ENCODE measurements around the gene FEN1. TPM values are rescaled to one million over a fixed set of nuclear protein-coding genes. Genes with fewer than 3 reads are reported as not detected.
A peak's percentile ranks its signal among the peaks of the same experiment; 100 is the strongest.

The FEN1 gene
- total and polyA plus RNA-seq, 2 of the 13 experiments (the other 11 are each of a cell fraction or from before 2014, with no cell fraction given): 12.4 to 102 TPM

DNA sequence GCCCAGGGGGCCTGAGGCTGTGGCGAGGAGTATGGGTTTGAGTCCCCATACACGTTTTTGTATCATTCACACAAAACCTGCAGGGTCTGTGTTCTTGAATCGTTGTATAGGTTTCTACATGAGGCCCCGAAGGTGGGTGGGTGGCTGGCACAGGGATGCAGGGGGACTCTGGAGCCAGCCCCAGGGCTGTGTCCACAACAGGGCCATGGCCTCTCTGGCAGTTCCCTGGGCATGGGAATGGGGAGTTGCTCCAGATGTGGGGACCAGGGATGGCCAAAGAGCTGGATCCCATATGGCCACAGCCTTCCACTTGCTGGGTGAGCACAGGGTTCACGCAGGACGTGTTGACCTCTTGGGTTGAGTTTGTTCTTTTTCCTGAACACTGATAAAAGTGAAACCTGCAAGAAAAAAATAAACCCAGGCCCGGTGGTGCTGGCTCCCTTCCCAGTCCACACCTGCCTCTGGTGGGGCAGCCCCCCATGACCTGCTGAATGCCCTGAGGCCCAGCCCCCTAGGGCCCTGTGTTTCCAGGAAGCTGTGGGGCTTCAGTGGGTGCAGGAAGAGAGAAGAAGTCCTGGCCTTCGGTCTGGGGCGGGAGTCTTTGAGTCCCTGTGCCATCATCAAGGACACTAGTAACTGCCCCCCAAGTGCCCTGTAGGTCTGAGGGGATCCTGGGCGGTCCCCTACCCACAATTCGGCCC lies 24.2 kb upstream of the FEN1 start (continued):
- TF ChIP-seq TCF12 (IDR thresholded peaks at IDR 0.05) (no peak), TCF12 (CRISPR knock-in tag; IDR thresholded peaks at IDR 0.05) (0 out of 2 replicates have a peak, but pooled peaks have one; percentile 28), ZNF367 (CRISPR knock-in tag; IDR thresholded peaks at IDR 0.05; ENCODE audit: borderline replicate concordance) (no peak), ZNF318 (CRISPR knock-in tag; IDR thresholded peaks at IDR 0.05) (peak; percentile 51; the same call in 1 of the 2 replicates), ZNF513 (CRISPR knock-in tag; conservative IDR thresholded peaks at IDR 0.05) (no peak), ZNF512 (CRISPR knock-in tag; IDR thresholded peaks at IDR 0.05) (no peak), ZNF782 (CRISPR knock-in tag; IDR thresholded peaks at IDR 0.05; ENCODE audit: borderline replicate concordance) (0 out of 2 replicates have a peak, but pooled peaks have one; percentile 13), TFDP2 (CRISPR knock-in tag; IDR thresholded peaks at IDR 0.05) (no peak), SRSF4 (IDR thresholded peaks at IDR 0.05; ENCODE audit: low read depth, low read length, poor library complexity, severe bottlenecking) (no peak), ZNF496 (CRISPR knock-in tag; IDR thresholded peaks at IDR 0.05; ENCODE audit: insufficient replicate concordance) (no peak), GATAD1 (CRISPR knock-in tag; IDR thresholded peaks at IDR 0.05) (no peak), ZBTB7B (CRISPR knock-in tag; IDR thresholded peaks at IDR 0.05) (peak; percentile 80; the same call in 1 of the 2 replicates), ZNF720 (CRISPR knock-in tag; IDR thresholded peaks at IDR 0.05) (no peak), ZNF678 (CRISPR knock-in tag; IDR thresholded peaks at IDR 0.05) (no peak), ZNF549 (CRISPR knock-in tag; IDR thresholded peaks at IDR 0.05) (no peak), ZNF576 (CRISPR knock-in tag; IDR thresholded peaks at IDR 0.05) (no peak)
